ENCODE results near the gene PP2D1.

- no peak for TF ChIP-seq CTCF (IDR thresholded peaks at IDR 0.05; ENCODE audit: poor library complexity)
- TF ChIP-seq EZH2phosphoT487 (IDR thresholded peaks at IDR 0.05; ENCODE audit: low read depth, severe bottlenecking, unreplicated experiment), result no peak
Measured at GRCh38 chr3:19997502-19997901, 14.6 kb downstream of the PP2D1 start.
